ENCODE measurements around the gene LCT. TPM values are rescaled to one million over a fixed set of nuclear protein-coding genes. Genes with fewer than 3 reads are reported as not detected.
A peak's percentile ranks its signal among the peaks of the same experiment; 100 is the strongest.

The LCT gene
- total RNA-seq, 1 experiment from 2014 or later: 0.02 TPM

DNA sequence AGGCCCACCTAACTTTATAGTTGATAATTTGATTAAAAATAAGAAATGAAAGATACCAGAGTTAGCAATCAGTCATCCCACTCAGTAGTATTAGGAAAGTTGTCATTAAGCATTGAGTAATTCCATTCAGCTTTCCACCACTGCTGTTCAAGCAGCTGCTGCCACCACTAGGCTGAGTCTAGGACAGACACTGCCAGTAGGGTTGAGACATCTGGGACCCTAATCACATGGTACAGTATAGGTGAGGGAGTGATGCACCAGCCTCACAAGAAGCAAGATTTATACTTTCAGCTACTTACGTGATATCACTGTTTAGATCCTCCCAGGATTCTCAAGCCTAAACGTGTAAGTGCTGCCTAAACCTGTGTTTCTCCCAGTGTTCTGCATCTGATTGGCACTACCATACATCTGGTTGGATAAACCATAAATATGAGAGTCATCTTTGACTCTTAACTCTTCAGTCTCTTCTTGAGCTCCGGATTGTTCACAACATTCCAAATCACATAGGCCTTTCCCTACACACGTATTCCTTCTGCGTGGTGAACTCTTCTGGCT, 92.1 kb downstream of the LCT start:
- DNase-seq (ENCODE audit: extremely low read depth, low read depth): no peak

DNA sequence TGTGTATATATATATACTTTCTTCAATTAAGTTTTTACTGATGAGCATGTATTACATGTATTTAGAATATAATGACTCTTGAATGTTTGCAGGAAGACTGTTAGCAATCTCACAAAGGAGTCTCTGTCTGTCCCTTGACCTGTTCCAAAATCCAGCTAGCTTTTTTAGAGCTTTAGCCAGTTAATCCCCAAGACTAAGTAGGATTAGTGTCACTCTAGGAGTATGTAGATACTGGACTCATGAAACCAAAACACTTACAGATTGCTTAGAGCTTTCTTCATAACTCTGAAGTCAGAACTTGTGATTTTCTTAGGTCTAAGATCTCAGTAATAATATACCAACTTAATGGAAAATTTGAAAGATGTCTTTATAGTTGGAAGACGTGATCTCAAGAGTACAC, 93.1 kb downstream of the LCT start:
- DNase-seq (ENCODE audit: extremely low read depth, low read depth): no peak

GRCh38 chr2:135742325-135742757, 94.6 kb downstream of the LCT start:
- DNase-seq (ENCODE audit: extremely low read depth, low read depth): peak; percentile 46

DNA sequence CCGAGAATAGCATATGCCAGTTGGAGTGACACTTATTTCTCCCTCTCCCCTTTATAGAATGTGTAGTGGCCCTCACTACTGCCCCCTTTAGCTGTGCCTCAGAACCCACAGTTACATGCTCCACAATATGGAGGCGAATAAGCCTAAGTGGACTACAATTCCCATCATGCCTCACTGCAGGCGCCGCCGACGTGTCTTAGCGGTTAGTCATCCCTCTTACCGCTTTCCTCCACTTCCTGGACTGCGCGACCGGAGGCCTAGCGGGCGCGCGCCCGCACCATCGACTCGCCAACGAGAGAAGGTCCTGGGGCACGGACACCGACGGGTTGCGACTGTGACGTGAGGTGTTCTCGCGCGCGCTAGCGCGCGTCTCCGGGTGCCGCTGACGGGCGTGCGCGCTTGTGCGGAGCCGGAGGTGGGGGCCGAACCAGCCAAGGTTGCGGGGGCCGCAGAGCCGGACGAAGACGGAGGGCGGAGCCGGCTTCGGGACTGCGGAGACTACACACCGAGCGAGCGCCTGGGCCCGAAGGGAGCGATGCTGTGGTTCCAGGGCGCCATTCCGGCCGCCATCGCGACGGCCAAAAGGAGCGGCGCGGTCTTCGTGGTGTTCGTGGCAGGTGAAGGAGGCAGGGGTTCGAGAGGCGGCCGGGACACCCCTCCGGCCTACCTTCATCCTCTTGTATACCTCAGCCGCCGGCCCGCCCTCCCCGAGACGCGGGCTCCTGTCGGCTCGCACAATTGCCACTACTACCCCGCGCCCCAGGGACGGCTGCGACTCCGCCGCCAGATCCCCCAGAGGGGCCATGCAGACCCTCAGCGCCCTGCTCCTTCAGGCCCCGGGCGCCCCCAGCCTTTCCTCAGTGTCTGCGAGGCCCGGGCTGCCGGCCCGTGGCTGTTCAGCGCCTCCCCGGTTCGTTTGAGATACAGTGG, 95.3 kb downstream of the LCT start, which contains the start of gene UBXN4:
TSS of gene UBXN4 (plus strand) at position 461 of the 930 bp plus-strand sequence. CDS start at position 536, 75 bp downstream.
- DNase-seq (ENCODE audit: extremely low read depth, low read depth): peak; percentile 99

GRCh38 chr2:135741043-135741394, 96.0 kb downstream of the LCT start:
- no peak for DNase-seq (ENCODE audit: extremely low read depth, low read depth)

DNA sequence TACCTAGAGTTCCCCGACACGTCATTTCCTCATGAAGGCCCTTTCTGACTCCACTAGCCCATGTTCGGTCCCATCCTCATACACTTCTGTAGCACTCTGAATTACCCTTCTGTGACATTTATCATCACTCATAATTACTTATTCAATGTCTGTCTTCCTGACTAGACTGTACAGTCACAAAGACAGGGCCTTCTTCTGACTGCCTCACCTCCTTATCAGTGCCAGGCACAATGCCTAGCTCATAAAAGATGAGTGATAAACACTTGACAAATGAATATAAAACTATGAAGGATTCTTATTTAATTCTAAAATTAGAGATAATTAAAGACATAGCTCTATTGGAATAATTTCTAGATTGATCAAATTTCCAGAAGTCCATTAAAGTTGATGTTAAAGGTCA, 96.8 kb downstream of the LCT start:
- no peak for DNase-seq (ENCODE audit: extremely low read depth, low read depth)

Small RNA genes within 50 kb of the gene (small RNA-seq; reads per million reads assigned to genes)
- 0 reads per million in 2 experiments for gene RF00019

Other genes with a start within 250 kb of the LCT start
- gene UBXN4, start 95.3 kb downstream of the LCT start, total RNA-seq (2014; rRNA removed; shearing (Covaris generic)): 71.4 and 85.9 TPM in 2 replicates
- gene MCM6, start 39.3 kb upstream of the LCT start, total RNA-seq (2014; rRNA removed; shearing (Covaris generic)): 15.0 and 20.9 TPM in 2 replicates
- 118 and 124 TPM in 2 replicates for gene DARS1, start 148.4 kb upstream of the LCT start, total RNA-seq (2014; rRNA removed; shearing (Covaris generic))